HG03469 (cell line): ENCODE measurements around the gene ANKRD10.

Source experiments
- ATAC-seq: cut with Tn5 transposase; IDR thresholded peaks from one replicate; pipeline ENCODE4 v1.9.1; 2021; ENCODE audit warnings: mild to moderate bottlenecking, moderate library complexity, moderate number of reproducible peaks; ENCODE audit not compliant: unreplicated experiment

The ANKRD10 gene

GRCh38 chr13:110834572-110834971 lies 80.3 kb downstream of the ANKRD10 start:
- ATAC-seq: no peak

- ATAC-seq: no peak
Observed at GRCh38 chr13:110832531-110832930, 82.3 kb downstream of the ANKRD10 start.

GRCh38 chr13:110832205-110832479 lies 82.7 kb downstream of the ANKRD10 start:
- ATAC-seq: no peak

GRCh38 chr13:110831437-110832204 lies 83.2 kb downstream of the ANKRD10 start:
- ATAC-seq: no peak

GRCh38 chr13:110830800-110831371 lies 84.0 kb downstream of the ANKRD10 start:
- ATAC-seq: no peak

- no peak for ATAC-seq
Observed at GRCh38 chr13:110830331-110830730, 84.5 kb downstream of the ANKRD10 start.

- ATAC-seq: no peak
Observed at GRCh38 chr13:110829486-110829885, 85.4 kb downstream of the ANKRD10 start.

GRCh38 chr13:110828705-110829104 lies 86.2 kb downstream of the ANKRD10 start:
- ATAC-seq: no peak
